ENCODE results near the gene CDKN2C.
"Not testable (repeated sequence)": the region's sequence is repeated elsewhere in the genome, so short reads cannot be mapped to it uniquely, and the experiment has no call there.

- not testable (repeated sequence) for TF ChIP-seq CTCF, POLR2A (IDR thresholded peaks at IDR 0.05)
Measured at GRCh38 chr1:50935276-50935675, 34.8 kb upstream of the CDKN2C start.

Measured in heart left ventricle (tissue), 13 donors.